Natural killer cell (primary cell): Measurements from ENCODE around the gene AIFM2. TPM values are rescaled to one million over a fixed set of nuclear protein-coding genes. Genes with fewer than 3 reads are reported as not detected.

Experiments
- ATAC-seq, 3 donors: fragments of 150-1000 bp in 2 of 3; fragments of 200-7000 bp in 1 of 3; cut with Tn5 transposase; 1 replicate in 1 of 3; 2 replicates in 2 of 3; pipeline ENCODE4 v1.10.0; 2021; ENCODE audit warnings: mild to moderate bottlenecking in 2 of 3, moderate library complexity in 2 of 3
- DNase-seq, 2 donors: peaks; one replicate each; pipeline versions ENCODE4 v3.0.0 to v3.0.0-alpha.2; 2013 to 2021; ENCODE audit warnings: mixed read lengths in 1 of 2
- H3K27ac ChIP-seq: one replicate; pipeline ENCODE4 v1.5.1; 2013; ENCODE audit warnings: mild to moderate bottlenecking, low read length
- H3K27me3 ChIP-seq: one replicate; pipeline ENCODE4 v1.6.1; 2013; ENCODE audit warnings: low read length; ENCODE audit not compliant: control insufficient read depth, insufficient read depth
- H3K36me3 ChIP-seq: one replicate; pipeline ENCODE4 v1.6.1; 2013; ENCODE audit warnings: low read length; ENCODE audit not compliant: control insufficient read depth, insufficient read depth
- H3K4me1 ChIP-seq: one replicate; pipeline ENCODE4 v1.6.1; 2013; ENCODE audit warnings: low read length; ENCODE audit not compliant: control insufficient read depth, insufficient read depth
- H3K4me3 ChIP-seq: one replicate; pipeline ENCODE4 v1.5.1; 2013; ENCODE audit warnings: low read length
- H3K9me3 ChIP-seq: one replicate; pipeline ENCODE4 v1.6.1; 2013; ENCODE audit warnings: low read length; ENCODE audit not compliant: control insufficient read depth, insufficient read depth
- H3K27ac Mint-ChIP-seq, 2 donors: one replicate each; pipeline ENCODE4 v1.8.0; 2022; ENCODE audit warnings: mild to moderate bottlenecking in 2 of 2, mixed read lengths in 2 of 2, moderate library complexity in 1 of 2
- H3K27me3 Mint-ChIP-seq, 2 donors: one replicate each; pipeline ENCODE4 v1.8.0; 2022; ENCODE audit warnings: low read depth in 2 of 2, mixed read lengths in 2 of 2
- H3K36me3 Mint-ChIP-seq: one replicate; pipeline ENCODE4 v1.8.0; 2022; ENCODE audit warnings: mixed read lengths
- H3K4me1 Mint-ChIP-seq, 2 donors: one replicate each; pipeline ENCODE4 v1.8.0; 2022; ENCODE audit warnings: mixed read lengths in 2 of 2
- H3K4me3 Mint-ChIP-seq: one replicate; pipeline ENCODE4 v1.8.0; 2022; ENCODE audit warnings: mild to moderate bottlenecking, moderate library complexity, mixed read lengths
- H3K9me3 Mint-ChIP-seq, 2 donors: one replicate each; pipeline ENCODE4 v1.8.0; 2022; ENCODE audit warnings: mixed read lengths in 2 of 2
- CTCF ChIP-seq: fragments of 200-600 bp; IDR thresholded peaks from one replicate; pipeline ENCODE4 v1.8.0; 2022; ENCODE audit warnings: antibody characterized with exemption
- WGBS: methylation state at CpG from one replicate; pipeline ENCODE4 v1.1.7; 2013; ENCODE audit warnings: missing lambda C conversion rate; ENCODE audit not compliant: insufficient coverage; 5-methylcytosine and 5-hydroxymethylcytosine counted together
- intact Hi-C: fragments of 100-400 bp; cut with micrococcal nuclease; formaldehyde crosslinking; loops from one replicate; pipeline ENCODE4 v1.14.2; 2022
- total RNA-seq, 4 donors: library from RNA; stranded (reverse); fragments of 120-200 nt in 1 of 4; gene quantifications; one replicate each; pipeline versions ENCODE4 v1.2.3 to v1.2.4, GENCODE V29; 2013 to 2022

AIFM2 gene
- total RNA-seq, 3 donors from 2014 or later (not counting 1 experiment from before 2014, with no cell fraction given), result 3.7 to 4.2 (median 3.9) TPM

GRCh38 chr10:70163448-70163847 is 30.8 kb upstream of the AIFM2 start:
- H3K36me3 Mint-ChIP-seq, result no peaks in the 10 kb centered on the region
- DNase-seq (no peak), ATAC-seq (no peak)
- peak overlapping the region; percentile 84 for H3K4me3 Mint-ChIP-seq
- H3K27ac ChIP-seq, result peak overlapping the region; percentile 52
- peaks cover 43% of the 10 kb centered on the region for H3K36me3 ChIP-seq
- TF ChIP-seq CTCF, result no peak
- H3K4me1 ChIP-seq, result peaks cover 35% of the 10 kb centered on the region
- H3K9me3 Mint-ChIP-seq, result no peaks in the 10 kb centered on the region
- no peaks in the 10 kb centered on the region for H3K9me3 ChIP-seq
- peaks cover 63 to 73% of the 10 kb centered on the region in 2 donors for H3K4me1 Mint-ChIP-seq
- H3K27me3 Mint-ChIP-seq, result no peaks in the 10 kb centered on the region
- intact Hi-C loops, result loop anchor here (2.0 to 10.0 kb wide), 2 partner anchors 17 to 451 kb away; partner anchors contain the start of gene TYSND1
- no peak overlapping the region for H3K4me3 ChIP-seq
- no peaks in the 10 kb centered on the region for H3K27me3 ChIP-seq
- H3K27ac Mint-ChIP-seq, result peak overlapping the region; percentile 78 to 81
- WGBS, result 65% methylated on average over 4 of the region's 4 CpGs

GRCh38 chr10:70162892-70163201 is 30.2 kb upstream of the AIFM2 start:
- Mint-ChIP-seq H3K27ac (peak overlapping the region; percentile 78 to 81), H3K4me1 (peaks cover 57 to 67% of the 10 kb centered on the region in 2 donors), H3K9me3 (no peaks in the 10 kb centered on the region), H3K4me3 (peak overlapping the region; percentile 84), H3K36me3 (no peaks in the 10 kb centered on the region), H3K27me3 (no peaks in the 10 kb centered on the region)
- intact Hi-C loops, result loop anchor here (2.0 to 10.0 kb wide), 2 partner anchors 16 to 452 kb away; partner anchors contain the start of gene TYSND1
- peaks cover 29% of the 10 kb centered on the region for H3K4me1 ChIP-seq
- H3K27me3 ChIP-seq, result no peaks in the 10 kb centered on the region
- no peak for TF ChIP-seq CTCF
- peak overlapping the region; percentile 52 for H3K27ac ChIP-seq
- peak in 1 of 2 donors; percentile 74 for DNase-seq
- ATAC-seq, result peak; percentile 92
- H3K9me3 ChIP-seq, result no peaks in the 10 kb centered on the region
- 17% methylated on average over 1 of the region's 1 CpG for WGBS
- no peak overlapping the region for H3K4me3 ChIP-seq
- peaks cover 49% of the 10 kb centered on the region for H3K36me3 ChIP-seq

- ATAC-seq (peak; percentile 57 to 61 (median 61)), DNase-seq (no peak)
- peaks cover 26% of the 10 kb centered on the region for H3K4me1 ChIP-seq
Observed at GRCh38 chr10:70162151-70162891, 29.7 kb upstream of the AIFM2 start.

More at GRCh38 chr10:70162151-70162891, 29.7 kb upstream of the AIFM2 start:
- Histone ChIP-seq H3K4me3 (no peak overlapping the region), H3K9me3 (no peaks in the 10 kb centered on the region), H3K27me3 (no peaks in the 10 kb centered on the region), H3K36me3 (peaks cover 54% of the 10 kb centered on the region), H3K27ac (peak overlapping the region; percentile 52)
- 73% methylated on average over 1 of the region's 2 CpGs for WGBS
- Mint-ChIP-seq H3K9me3 (no peaks in the 10 kb centered on the region), H3K4me3 (peak overlapping the region; percentile 84), H3K4me1 (peaks cover 54 to 62% of the 10 kb centered on the region in 2 donors), H3K27me3 (no peaks in the 10 kb centered on the region), H3K27ac (peak overlapping the region; percentile 78 to 81), H3K36me3 (no peaks in the 10 kb centered on the region)
- intact Hi-C loops, result loop anchor here (2.0 to 10.0 kb wide), 2 partner anchors 16 to 452 kb away; partner anchors contain the start of gene TYSND1
- no peak for TF ChIP-seq CTCF
